GM23338 (cell line): ENCODE measurements around the gene NUMB.

Source experiments
- CREB1 ChIP-seq: fragments of 250-450 bp; sonication (Bioruptor Pico); IDR thresholded peaks from 2 replicates; pipeline ENCODE4 v1.5.0; 2020; ENCODE audit warnings: low read depth, mild to moderate bottlenecking, moderate library complexity
- CTCF ChIP-seq, 2 experiments: fragments of 200-600 bp in 1 of 2; sonication (generic) in 1 of 2; conservative IDR thresholded peaks; 2 replicates each; pipeline versions ENCODE4 v1.5.1 to v1.6.1; 2016 to 2017; ENCODE audit warnings: antibody characterized with exemption in 2 of 2, low read depth in 2 of 2, mild to moderate bottlenecking in 2 of 2, moderate library complexity in 1 of 2
- ETS1 ChIP-seq: IDR thresholded peaks from 2 replicates; pipeline ENCODE4 v1.6.1; 2016; ENCODE audit warnings: antibody characterized with exemption
- EZH2 ChIP-seq: fragments of 200-600 bp; sonication (generic); IDR thresholded peaks from one replicate; pipeline ENCODE4 v1.8.0; 2017; ENCODE audit warnings: antibody characterized with exemption, mild to moderate bottlenecking, low read depth; ENCODE audit not compliant: unreplicated experiment
- EZH2phosphoT487 ChIP-seq: fragments of 200-600 bp; sonication (generic); IDR thresholded peaks from one replicate; pipeline ENCODE4 v1.8.1; 2018; ENCODE audit warnings: antibody characterized with exemption; ENCODE audit not compliant: unreplicated experiment
- JUNB ChIP-seq: IDR thresholded peaks from one replicate; pipeline ENCODE4 v1.6.1; 2016; ENCODE audit warnings: antibody characterized with exemption; ENCODE audit not compliant: unreplicated experiment
- NANOG ChIP-seq: IDR thresholded peaks from 2 replicates; pipeline ENCODE4 v1.6.1; 2016; ENCODE audit warnings: antibody characterized with exemption, borderline replicate concordance
- POLR2AphosphoS5 ChIP-seq: IDR thresholded peaks from 2 replicates; pipeline ENCODE4 v1.6.1; 2016; ENCODE audit warnings: antibody characterized with exemption, low read depth
- REST ChIP-seq: IDR thresholded peaks from one replicate; pipeline ENCODE4 v1.6.1; 2018; ENCODE audit warnings: antibody characterized with exemption; ENCODE audit not compliant: unreplicated experiment
- STAT1 ChIP-seq: IDR thresholded peaks from one replicate; pipeline ENCODE4 v1.6.1; 2016; ENCODE audit warnings: antibody characterized with exemption; ENCODE audit not compliant: unreplicated experiment
- ZNF114 ChIP-seq: fragments of 250-450 bp; sonication (Bioruptor Pico); IDR thresholded peaks from 2 replicates; pipeline ENCODE4 v1.5.0; 2020; ENCODE audit warnings: mild to moderate bottlenecking, moderate library complexity
- ZNF331 ChIP-seq: fragments of 250-450 bp; sonication (Bioruptor Pico); IDR thresholded peaks from 2 replicates; pipeline ENCODE4 v1.5.0; 2020; ENCODE audit warnings: low read depth, mild to moderate bottlenecking, moderate library complexity
- ZNF462 ChIP-seq: fragments of 250-450 bp; sonication (Bioruptor Pico); IDR thresholded peaks from 2 replicates; pipeline ENCODE4 v1.5.0; 2020; ENCODE audit warnings: mild to moderate bottlenecking, moderate library complexity

- no peak for TF ChIP-seq CTCF (conservative IDR thresholded peaks at IDR 0.05; ENCODE audit: low read depth in 2 of 2)
- no peak for TF ChIP-seq JUNB
- TF ChIP-seq CREB1, result no peak
- no peak for TF ChIP-seq REST
- TF ChIP-seq ZNF462 (CRISPR knock-in tag), result no peak
- no peak for TF ChIP-seq EZH2
- TF ChIP-seq POLR2AphosphoS5, result no peak
- TF ChIP-seq EZH2phosphoT487, result no peak
- no peak for TF ChIP-seq ZNF331 (CRISPR knock-in tag)
- TF ChIP-seq ETS1, result no peak
- no peak for TF ChIP-seq STAT1
- TF ChIP-seq ZNF114 (CRISPR knock-in tag), result no peak
- no peak for TF ChIP-seq NANOG
Observed at GRCh38 chr14:73285979-73286378, 172.4 kb downstream of the NUMB start.
